Uterus (tissue), 2 donors: ENCODE results near the gene UNC119B.

Source experiments
- POLR2A ChIP-seq, 2 donors: fragments of 450-650 bp; IDR thresholded peaks; one replicate each; pipeline ENCODE4 v1.6.1; 2016; ENCODE audit warnings: antibody characterized with exemption in 2 of 2, mild to moderate bottlenecking in 1 of 2, moderate library complexity in 1 of 2
- TF ChIP-seq, protein P1 (sequence below), 4 experiments: fragments of 200-600 bp in 2 of 4; fragments of 450-650 bp in 2 of 4; sonication (generic) in 2 of 4; IDR thresholded peaks; one replicate each; pipeline ENCODE4 v1.5.1; 2016 to 2019; ENCODE audit warnings: antibody characterized with exemption in 4 of 4, mild to moderate bottlenecking in 2 of 4, moderate library complexity in 1 of 4

DNA sequence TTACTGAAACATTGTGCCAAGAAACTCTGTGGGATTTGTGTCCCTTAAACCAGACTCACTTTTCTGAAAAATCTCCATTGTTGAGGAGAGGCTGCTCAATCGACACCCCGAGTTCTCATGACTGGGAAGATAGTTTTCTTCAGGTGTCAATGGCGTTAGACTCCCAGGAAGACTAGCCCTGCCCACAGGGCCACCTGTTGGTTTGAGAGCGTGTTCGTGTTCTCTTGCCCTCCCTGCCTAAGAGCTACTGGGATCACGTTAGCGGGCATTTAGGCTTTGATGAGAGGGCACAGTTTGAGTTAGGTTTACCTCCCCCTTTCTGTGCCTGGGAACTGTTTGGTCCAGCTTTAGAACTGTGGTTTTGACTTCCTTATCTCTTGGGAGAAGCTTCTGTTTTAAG is 10.7 kb upstream of the UNC119B start:
- TF ChIP-seq, protein P1, sequence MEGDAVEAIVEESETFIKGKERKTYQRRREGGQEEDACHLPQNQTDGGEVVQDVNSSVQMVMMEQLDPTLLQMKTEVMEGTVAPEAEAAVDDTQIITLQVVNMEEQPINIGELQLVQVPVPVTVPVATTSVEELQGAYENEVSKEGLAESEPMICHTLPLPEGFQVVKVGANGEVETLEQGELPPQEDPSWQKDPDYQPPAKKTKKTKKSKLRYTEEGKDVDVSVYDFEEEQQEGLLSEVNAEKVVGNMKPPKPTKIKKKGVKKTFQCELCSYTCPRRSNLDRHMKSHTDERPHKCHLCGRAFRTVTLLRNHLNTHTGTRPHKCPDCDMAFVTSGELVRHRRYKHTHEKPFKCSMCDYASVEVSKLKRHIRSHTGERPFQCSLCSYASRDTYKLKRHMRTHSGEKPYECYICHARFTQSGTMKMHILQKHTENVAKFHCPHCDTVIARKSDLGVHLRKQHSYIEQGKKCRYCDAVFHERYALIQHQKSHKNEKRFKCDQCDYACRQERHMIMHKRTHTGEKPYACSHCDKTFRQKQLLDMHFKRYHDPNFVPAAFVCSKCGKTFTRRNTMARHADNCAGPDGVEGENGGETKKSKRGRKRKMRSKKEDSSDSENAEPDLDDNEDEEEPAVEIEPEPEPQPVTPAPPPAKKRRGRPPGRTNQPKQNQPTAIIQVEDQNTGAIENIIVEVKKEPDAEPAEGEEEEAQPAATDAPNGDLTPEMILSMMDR (IDR thresholded peaks at IDR 0.05) = no peak
- TF ChIP-seq POLR2A (IDR thresholded peaks at IDR 0.05) = no peak
